HEK293 (cell line): Measurements from ENCODE around the gene LIME1.

Source experiments
- CTCF ChIA-PET: fragments of 350-600 bp; formaldehyde crosslinking; extraction: SDS; loops from one replicate; lab custom pipeline; 2021; ENCODE audit warnings: antibody characterized with exemption; lab: Yijun Ruan, JAX
- POLR2A ChIA-PET: fragments of 300-600 bp; formaldehyde crosslinking; extraction: SDS; loops from one replicate; lab custom pipeline; 2020; ENCODE audit warnings: antibody characterized with exemption, inconsistent platforms; lab: Yijun Ruan, JAX
- H3K27ac ChIP-seq: fragments of 200-500 bp; sonication (Bioruptor generic); 2 replicates; pipeline ENCODE4 v1.5.1; 2014; ENCODE audit warnings: low read depth, low read length, control low read depth, inconsistent platforms; ENCODE audit errors: extremely low read depth
- H3K36me3 ChIP-seq, 2 experiments: fragments of 200-500 bp in 1 of 2; sonication (Bioruptor generic) in 1 of 2; 1 replicate in 1 of 2; 2 replicates in 1 of 2; pipeline ENCODE4 v1.5.1; 2014 to 2017; ENCODE audit warnings: inconsistent platforms in 2 of 2, low read length in 2 of 2; ENCODE audit not compliant: control insufficient read depth in 2 of 2, insufficient read depth in 1 of 2
- H3K4me1 ChIP-seq: fragments of 200-500 bp; sonication (Bioruptor generic); 2 replicates; pipeline ENCODE4 v1.5.1; 2014; ENCODE audit warnings: mild to moderate bottlenecking, low read length, inconsistent platforms; ENCODE audit not compliant: control insufficient read depth, insufficient read depth
- H3K4me3 ChIP-seq: 2 replicates; pipeline ENCODE4 v1.5.1; 2011; ENCODE audit warnings: low read depth, mild to moderate bottlenecking, control low read depth, low read length, moderate library complexity
- H3K9me3 ChIP-seq: fragments of 200-500 bp; sonication (Bioruptor generic); 2 replicates; pipeline ENCODE4 v1.5.1; 2014; ENCODE audit warnings: low read depth, low read length, inconsistent platforms; ENCODE audit not compliant: control insufficient read depth, insufficient read depth
- BCL11A ChIP-seq: fragments of 450-650 bp; formaldehyde crosslinking; IDR thresholded peaks from 2 replicates; pipeline ENCODE4 v1.5.1; 2016; ENCODE audit warnings: low read depth, missing biosample characterization, missing genetic modification characterization
- GFI1B ChIP-seq: fragments of 450-650 bp; formaldehyde crosslinking; IDR thresholded peaks from 2 replicates; pipeline ENCODE4 v1.5.1; 2016; ENCODE audit warnings: missing biosample characterization, missing genetic modification characterization
- HOXA7 ChIP-seq: sonication (generic); formaldehyde crosslinking; IDR thresholded peaks from 2 replicates; pipeline ENCODE4 v1.8.1; 2022; ENCODE audit warnings: missing genetic modification reagents, borderline replicate concordance
- KLF17 ChIP-seq: fragments of 450-650 bp; formaldehyde crosslinking; IDR thresholded peaks from 2 replicates; pipeline ENCODE4 v1.5.1; 2016; ENCODE audit warnings: missing biosample characterization, missing genetic modification characterization
- KLF7 ChIP-seq: fragments of 450-650 bp; formaldehyde crosslinking; IDR thresholded peaks from 2 replicates; pipeline ENCODE4 v1.5.1; 2016; ENCODE audit warnings: missing biosample characterization, missing genetic modification characterization, borderline replicate concordance
- PBX3 ChIP-seq: sonication (generic); formaldehyde crosslinking; IDR thresholded peaks from 2 replicates; pipeline ENCODE4 v1.8.1; 2022; ENCODE audit warnings: mild to moderate bottlenecking, moderate library complexity, missing genetic modification reagents
- SP3 ChIP-seq: fragments of 450-650 bp; formaldehyde crosslinking; IDR thresholded peaks from 2 replicates; pipeline ENCODE4 v1.5.1; 2016; ENCODE audit warnings: missing biosample characterization, missing genetic modification characterization
- SP7 ChIP-seq: fragments of 450-650 bp; formaldehyde crosslinking; IDR thresholded peaks from 2 replicates; pipeline ENCODE4 v1.5.1; 2016; ENCODE audit warnings: missing biosample characterization, missing genetic modification characterization
- ZFHX2 ChIP-seq: fragments of 450-650 bp; formaldehyde crosslinking; conservative IDR thresholded peaks from 2 replicates; pipeline ENCODE4 v1.5.1; 2016; ENCODE audit warnings: missing biosample characterization, missing genetic modification characterization
- ZNF169 ChIP-seq: fragments of 450-650 bp; formaldehyde crosslinking; IDR thresholded peaks from 2 replicates; pipeline ENCODE4 v1.5.1; 2016; ENCODE audit warnings: missing biosample characterization, missing genetic modification characterization
- ZNF19 ChIP-seq: fragments of 450-650 bp; formaldehyde crosslinking; IDR thresholded peaks from 2 replicates; pipeline ENCODE4; 2016; ENCODE audit warnings: missing biosample characterization, missing genetic modification characterization, low read depth
- ZNF266 ChIP-seq: fragments of 450-650 bp; formaldehyde crosslinking; IDR thresholded peaks from 2 replicates; pipeline ENCODE4 v1.5.1; 2016; ENCODE audit warnings: missing biosample characterization, missing genetic modification characterization, low read depth
- ZNF416 ChIP-seq: fragments of 450-650 bp; formaldehyde crosslinking; IDR thresholded peaks from 2 replicates; pipeline ENCODE4 v1.5.1; 2016; ENCODE audit warnings: missing biosample characterization, missing genetic modification characterization
- ZNF423 ChIP-seq: fragments of 450-650 bp; formaldehyde crosslinking; IDR thresholded peaks from 2 replicates; pipeline ENCODE4 v1.5.1; 2016; ENCODE audit warnings: missing biosample characterization, missing genetic modification characterization
- ZNF426 ChIP-seq: fragments of 450-650 bp; formaldehyde crosslinking; IDR thresholded peaks from 2 replicates; pipeline ENCODE4 v1.5.1; 2017; ENCODE audit warnings: missing biosample characterization, missing genetic modification characterization, mild to moderate bottlenecking, inconsistent platforms, moderate library complexity
- ZNF514 ChIP-seq: fragments of 450-650 bp; formaldehyde crosslinking; IDR thresholded peaks from 2 replicates; pipeline ENCODE4 v1.5.1; 2016; ENCODE audit warnings: missing biosample characterization, missing genetic modification characterization
- ZNF555 ChIP-seq: fragments of 450-650 bp; formaldehyde crosslinking; conservative IDR thresholded peaks from 2 replicates; pipeline ENCODE4 v1.5.1; 2017; ENCODE audit warnings: missing biosample characterization, mild to moderate bottlenecking, missing genetic modification characterization, inconsistent platforms
- ZNF561 ChIP-seq: fragments of 450-650 bp; IDR thresholded peaks from 2 replicates; pipeline ENCODE4 v1.5.1; 2018; ENCODE audit warnings: missing biosample characterization, missing genetic modification characterization, borderline replicate concordance
- ZNF621 ChIP-seq: fragments of 450-650 bp; formaldehyde crosslinking; IDR thresholded peaks from 2 replicates; pipeline ENCODE4 v1.5.1; 2017; ENCODE audit warnings: missing biosample characterization, missing genetic modification characterization
- ZNF747 ChIP-seq: fragments of 450-650 bp; formaldehyde crosslinking; IDR thresholded peaks from 2 replicates; pipeline ENCODE4 v1.5.1; 2016; ENCODE audit warnings: missing biosample characterization, missing genetic modification characterization
- ZNF777 ChIP-seq: fragments of 450-650 bp; formaldehyde crosslinking; IDR thresholded peaks from 2 replicates; pipeline ENCODE4 v1.5.1; 2017; ENCODE audit warnings: missing biosample characterization, missing genetic modification characterization, borderline replicate concordance
- ZNF830 ChIP-seq: fragments of 450-650 bp; IDR thresholded peaks from 2 replicates; pipeline ENCODE4 v1.5.0; 2018; ENCODE audit warnings: missing biosample characterization, missing genetic modification characterization, low read depth, mild to moderate bottlenecking, moderate library complexity
- ZSCAN23 ChIP-seq: fragments of 450-650 bp; formaldehyde crosslinking; IDR thresholded peaks from 2 replicates; pipeline ENCODE4 v1.5.1; 2016; ENCODE audit warnings: missing biosample characterization, missing genetic modification characterization
- TF ChIP-seq, protein P1 (sequence below): fragments of 450-650 bp; formaldehyde crosslinking; IDR thresholded peaks from 2 replicates; pipeline ENCODE4 v1.5.1; 2016; ENCODE audit warnings: missing biosample characterization, missing genetic modification characterization
- TF ChIP-seq, protein P2 (sequence below): fragments of 450-650 bp; formaldehyde crosslinking; IDR thresholded peaks from 2 replicates; pipeline ENCODE4 v1.5.1; 2016; ENCODE audit warnings: missing biosample characterization, missing genetic modification characterization
- TF ChIP-seq, protein P3 (sequence below): fragments of 450-650 bp; formaldehyde crosslinking; IDR thresholded peaks from 2 replicates; pipeline ENCODE4 v1.5.1; 2016; ENCODE audit warnings: missing biosample characterization, missing genetic modification characterization
- TF ChIP-seq, protein P4 (sequence below): fragments of 450-650 bp; formaldehyde crosslinking; IDR thresholded peaks from 2 replicates; pipeline ENCODE4 v1.5.1; 2016; ENCODE audit warnings: missing biosample characterization, missing genetic modification characterization

LIME1 gene

DNA sequence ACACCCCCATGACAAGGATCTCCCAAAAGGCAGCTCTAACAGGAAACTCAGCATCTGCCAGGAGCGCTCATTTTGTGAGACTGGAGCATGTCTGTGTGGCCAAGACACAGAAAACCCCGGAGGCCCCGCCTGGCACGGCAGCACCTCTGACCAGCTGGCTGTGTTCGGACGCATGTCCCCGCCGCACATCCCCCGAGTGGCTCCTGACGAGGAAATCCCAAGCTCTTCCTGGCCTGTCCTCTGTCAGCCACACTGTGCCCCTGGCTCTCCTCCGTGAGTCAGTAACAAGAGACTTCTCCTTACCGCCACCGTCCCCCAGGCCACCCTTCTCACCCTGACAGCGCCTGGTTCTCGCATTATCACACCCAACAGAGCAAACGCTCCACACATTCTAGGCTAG lies 17.5 kb downstream of the LIME1 start:
- no peak overlapping the region for H3K4me3 ChIP-seq
- CTCF ChIA-PET, result no interaction called here
- TF ChIP-seq, protein P1, sequence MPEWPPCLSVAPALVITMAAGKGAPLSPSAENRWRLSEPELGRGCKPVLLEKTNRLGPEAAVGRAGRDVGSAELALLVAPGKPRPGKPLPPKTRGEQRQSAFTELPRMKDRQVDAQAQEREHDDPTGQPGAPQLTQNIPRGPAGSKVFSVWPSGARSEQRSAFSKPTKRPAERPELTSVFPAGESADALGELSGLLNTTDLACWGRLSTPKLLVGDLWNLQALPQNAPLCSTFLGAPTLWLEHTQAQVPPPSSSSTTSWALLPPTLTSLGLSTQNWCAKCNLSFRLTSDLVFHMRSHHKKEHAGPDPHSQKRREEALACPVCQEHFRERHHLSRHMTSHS (tag by site-specific recombination), result no peak
- TF ChIP-seq ZNF426 (tag by site-specific recombination) (no peak), ZNF777 (tag by site-specific recombination) (no peak), ZNF169 (tag by site-specific recombination) (no peak), ZNF555 (tag by site-specific recombination) (no peak), ZNF416 (tag by site-specific recombination) (no peak), ZNF266 (tag by site-specific recombination) (no peak), ZNF514 (tag by site-specific recombination) (no peak), ZNF830 (no peak), ZSCAN23 (tag by site-specific recombination) (no peak), HOXA7 (no peak), SP7 (tag by site-specific recombination) (no peak), ZNF621 (tag by site-specific recombination) (no peak), PBX3 (no peak), KLF7 (tag by site-specific recombination) (no peak), ZNF423 (no peak)
- TF ChIP-seq, protein P2, sequence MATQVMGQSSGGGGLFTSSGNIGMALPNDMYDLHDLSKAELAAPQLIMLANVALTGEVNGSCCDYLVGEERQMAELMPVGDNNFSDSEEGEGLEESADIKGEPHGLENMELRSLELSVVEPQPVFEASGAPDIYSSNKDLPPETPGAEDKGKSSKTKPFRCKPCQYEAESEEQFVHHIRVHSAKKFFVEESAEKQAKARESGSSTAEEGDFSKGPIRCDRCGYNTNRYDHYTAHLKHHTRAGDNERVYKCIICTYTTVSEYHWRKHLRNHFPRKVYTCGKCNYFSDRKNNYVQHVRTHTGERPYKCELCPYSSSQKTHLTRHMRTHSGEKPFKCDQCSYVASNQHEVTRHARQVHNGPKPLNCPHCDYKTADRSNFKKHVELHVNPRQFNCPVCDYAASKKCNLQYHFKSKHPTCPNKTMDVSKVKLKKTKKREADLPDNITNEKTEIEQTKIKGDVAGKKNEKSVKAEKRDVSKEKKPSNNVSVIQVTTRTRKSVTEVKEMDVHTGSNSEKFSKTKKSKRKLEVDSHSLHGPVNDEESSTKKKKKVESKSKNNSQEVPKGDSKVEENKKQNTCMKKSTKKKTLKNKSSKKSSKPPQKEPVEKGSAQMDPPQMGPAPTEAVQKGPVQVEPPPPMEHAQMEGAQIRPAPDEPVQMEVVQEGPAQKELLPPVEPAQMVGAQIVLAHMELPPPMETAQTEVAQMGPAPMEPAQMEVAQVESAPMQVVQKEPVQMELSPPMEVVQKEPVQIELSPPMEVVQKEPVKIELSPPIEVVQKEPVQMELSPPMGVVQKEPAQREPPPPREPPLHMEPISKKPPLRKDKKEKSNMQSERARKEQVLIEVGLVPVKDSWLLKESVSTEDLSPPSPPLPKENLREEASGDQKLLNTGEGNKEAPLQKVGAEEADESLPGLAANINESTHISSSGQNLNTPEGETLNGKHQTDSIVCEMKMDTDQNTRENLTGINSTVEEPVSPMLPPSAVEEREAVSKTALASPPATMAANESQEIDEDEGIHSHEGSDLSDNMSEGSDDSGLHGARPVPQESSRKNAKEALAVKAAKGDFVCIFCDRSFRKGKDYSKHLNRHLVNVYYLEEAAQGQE, result no peak
- TF ChIP-seq, protein P3, sequence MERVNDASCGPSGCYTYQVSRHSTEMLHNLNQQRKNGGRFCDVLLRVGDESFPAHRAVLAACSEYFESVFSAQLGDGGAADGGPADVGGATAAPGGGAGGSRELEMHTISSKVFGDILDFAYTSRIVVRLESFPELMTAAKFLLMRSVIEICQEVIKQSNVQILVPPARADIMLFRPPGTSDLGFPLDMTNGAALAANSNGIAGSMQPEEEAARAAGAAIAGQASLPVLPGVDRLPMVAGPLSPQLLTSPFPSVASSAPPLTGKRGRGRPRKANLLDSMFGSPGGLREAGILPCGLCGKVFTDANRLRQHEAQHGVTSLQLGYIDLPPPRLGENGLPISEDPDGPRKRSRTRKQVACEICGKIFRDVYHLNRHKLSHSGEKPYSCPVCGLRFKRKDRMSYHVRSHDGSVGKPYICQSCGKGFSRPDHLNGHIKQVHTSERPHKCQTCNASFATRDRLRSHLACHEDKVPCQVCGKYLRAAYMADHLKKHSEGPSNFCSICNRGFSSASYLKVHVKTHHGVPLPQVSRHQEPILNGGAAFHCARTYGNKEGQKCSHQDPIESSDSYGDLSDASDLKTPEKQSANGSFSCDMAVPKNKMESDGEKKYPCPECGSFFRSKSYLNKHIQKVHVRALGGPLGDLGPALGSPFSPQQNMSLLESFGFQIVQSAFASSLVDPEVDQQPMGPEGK (tag by site-specific recombination), result no peak
- POLR2A ChIA-PET, result no interaction called here
- no peak overlapping the region for H3K27ac ChIP-seq
- H3K36me3 ChIP-seq, result no peaks in the 10 kb centered on the region
- no peaks in the 10 kb centered on the region for H3K4me1 ChIP-seq
- no peaks in the 10 kb centered on the region for H3K9me3 ChIP-seq

- Histone ChIP-seq H3K4me1 (no peaks in the 10 kb centered on the region), H3K4me3 (no peak overlapping the region), H3K36me3 (no peaks in the 10 kb centered on the region), H3K9me3 (no peaks in the 10 kb centered on the region), H3K27ac (no peak overlapping the region)
- POLR2A ChIA-PET, result no interaction called here
- CTCF ChIA-PET, result interaction anchor here (0.5 to 0.9 kb wide), 2 partner anchors 29 to 299 kb away, joined by 3 read pairs; no protein-coding TSS in a partner anchor
- TF ChIP-seq BCL11A (tag by site-specific recombination), result no peak
- no peak for TF ChIP-seq ZNF747 (tag by site-specific recombination)
- TF ChIP-seq KLF17 (tag by site-specific recombination), result no peak
- TF ChIP-seq ZFHX2, result no peak
- TF ChIP-seq ZNF19 (tag by site-specific recombination), result no peak
- no peak for TF ChIP-seq GFI1B (tag by site-specific recombination)
- TF ChIP-seq, protein P4, sequence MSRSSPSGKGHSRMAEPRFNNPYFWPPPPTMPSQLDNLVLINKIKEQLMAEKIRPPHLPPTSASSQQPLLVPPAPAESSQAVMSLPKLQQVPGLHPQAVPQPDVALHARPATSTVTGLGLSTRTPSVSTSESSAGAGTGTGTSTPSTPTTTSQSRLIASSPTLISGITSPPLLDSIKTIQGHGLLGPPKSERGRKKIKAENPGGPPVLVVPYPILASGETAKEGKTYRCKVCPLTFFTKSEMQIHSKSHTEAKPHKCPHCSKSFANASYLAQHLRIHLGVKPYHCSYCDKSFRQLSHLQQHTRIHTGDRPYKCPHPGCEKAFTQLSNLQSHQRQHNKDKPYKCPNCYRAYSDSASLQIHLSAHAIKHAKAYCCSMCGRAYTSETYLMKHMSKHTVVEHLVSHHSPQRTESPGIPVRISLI (tag by site-specific recombination), result no peak
- TF ChIP-seq SP3 (tag by site-specific recombination), result no peak
- no peak for TF ChIP-seq ZNF561
Observed at GRCh38 chr20:63755933-63756647, 19.6 kb downstream of the LIME1 start.
